GM08714 (cell line): ENCODE results near the gene MYLK3.

ENCODE experiments used
- H3K4me3 ChIP-seq: fragments of 200-500 bp; sonication (Bioruptor generic); 2 replicates; pipeline ENCODE4 v1.5.1; 2014; ENCODE audit warnings: mild to moderate bottlenecking, low read length, inconsistent platforms
- ZNF274 ChIP-seq: IDR thresholded peaks from 2 replicates; pipeline ENCODE4 v1.6.1; 2012; ENCODE audit warnings: mild to moderate bottlenecking, low read depth, low read length

MYLK3 gene

GRCh38 chr16:46775214-46775613 is 27.1 kb upstream of the MYLK3 start:
- H3K4me3 ChIP-seq = no peak overlapping the region
- no peak for TF ChIP-seq ZNF274

GRCh38 chr16:46774743-46775177 is 26.6 kb upstream of the MYLK3 start:
- TF ChIP-seq ZNF274 = no peak
- no peak overlapping the region for H3K4me3 ChIP-seq

- no peak for TF ChIP-seq ZNF274
- no peak overlapping the region for H3K4me3 ChIP-seq
Measured at GRCh38 chr16:46772463-46772862, 24.3 kb upstream of the MYLK3 start.

- no peak overlapping the region for H3K4me3 ChIP-seq
- TF ChIP-seq ZNF274 = no peak
Measured at GRCh38 chr16:46768809-46769208, 20.7 kb upstream of the MYLK3 start.

GRCh38 chr16:46765050-46765449 is 16.9 kb upstream of the MYLK3 start:
- no peak for TF ChIP-seq ZNF274
- H3K4me3 ChIP-seq = no peak overlapping the region

- TF ChIP-seq ZNF274 = no peak
- no peak overlapping the region for H3K4me3 ChIP-seq
Measured at GRCh38 chr16:46763147-46763546, 15.0 kb upstream of the MYLK3 start.

GRCh38 chr16:46762583-46762982 is 14.4 kb upstream of the MYLK3 start:
- TF ChIP-seq ZNF274 = no peak
- no peak overlapping the region for H3K4me3 ChIP-seq

- TF ChIP-seq ZNF274 = no peak
- H3K4me3 ChIP-seq = no peak overlapping the region
Measured at GRCh38 chr16:46759309-46759708, 11.2 kb upstream of the MYLK3 start.

- TF ChIP-seq ZNF274 = no peak
- no peak overlapping the region for H3K4me3 ChIP-seq
Measured at GRCh38 chr16:46757339-46758050, 9.4 kb upstream of the MYLK3 start.

- no peak overlapping the region for H3K4me3 ChIP-seq
- TF ChIP-seq ZNF274 = no peak
Measured at GRCh38 chr16:46756772-46757171, 8.6 kb upstream of the MYLK3 start.

- no peak for TF ChIP-seq ZNF274
- no peak overlapping the region for H3K4me3 ChIP-seq
Measured at GRCh38 chr16:46753015-46753414, 4.9 kb upstream of the MYLK3 start.

GRCh38 chr16:46751381-46751780 is 3.2 kb upstream of the MYLK3 start:
- no peak for TF ChIP-seq ZNF274
- no peak overlapping the region for H3K4me3 ChIP-seq

- TF ChIP-seq ZNF274 = no peak
- H3K4me3 ChIP-seq = no peak overlapping the region; the same call in 1 of the 2 replicates
Measured at GRCh38 chr16:46748775-46749705, 896 bp upstream of the MYLK3 start.

- TF ChIP-seq ZNF274 = no peak
- no peak overlapping the region for H3K4me3 ChIP-seq
Measured at GRCh38 chr16:46746821-46747776, 1.0 kb downstream of the MYLK3 start.
